Measurements from ENCODE around the gene CAT.

CAT gene

GRCh38 chr11:34507156-34507555, 68.4 kb downstream of the CAT start:
- Histone ChIP-seq H2BK15ac (ENCODE audit: low read length) (no peak overlapping the region), H3K4me1 (ENCODE audit: control insufficient read depth in 2 of 2, insufficient read depth in 1 of 2, low read depth in 1 of 2, low read length in 2 of 2) (peaks cover 0 to 9% of the 10 kb centered on the region in 2 donors), H3K27ac (replicated peaks; ENCODE audit: low read length) (no peak overlapping the region), H3K36me3 (replicated peaks in 1 of 2; ENCODE audit: control insufficient read depth in 2 of 2, insufficient read depth in 2 of 2, low read length in 2 of 2) (no peaks in the 10 kb centered on the region), H4K8ac (ENCODE audit: low read depth, low read length) (no peak overlapping the region), H3K9me3 (replicated peaks in 1 of 2; ENCODE audit: control insufficient read depth in 2 of 2, insufficient read depth in 1 of 2, low read depth in 1 of 2, low read length in 2 of 2) (no peaks in the 10 kb centered on the region), H2BK120ac (ENCODE audit: low read depth, low read length) (no peak overlapping the region), H2AFZ (ENCODE audit: low read length) (no peak overlapping the region), H3K4ac (ENCODE audit: low read length) (no peak overlapping the region), H3K4me3 (ENCODE audit: low read length in 2 of 2) (no peak overlapping the region), H3K14ac (ENCODE audit: low read length) (no peak overlapping the region), H3K4me2 (ENCODE audit: insufficient read depth, low read length, poor library complexity, severe bottlenecking) (no peak overlapping the region), H2BK12ac (ENCODE audit: low read length) (no peak overlapping the region), H2AK5ac (ENCODE audit: low read depth, low read length) (no peak overlapping the region), H3K23ac (ENCODE audit: low read depth, low read length, poor library complexity) (no peak overlapping the region), H3K18ac (ENCODE audit: low read length) (no peak overlapping the region), H3K27me3 (ENCODE audit: control insufficient read depth in 3 of 3, insufficient read depth in 3 of 3, low read depth in 1 of 3, low read length in 3 of 3) (peaks cover 0 to 17% (median 0%) of the 10 kb centered on the region in 3 experiments), H3K9ac (ENCODE audit: low read depth, low read length, poor library complexity) (no peak overlapping the region), H2BK5ac (ENCODE audit: low read length) (no peak overlapping the region), H4K91ac (ENCODE audit: low read depth, low read length, poor library complexity) (no peak overlapping the region), H3K79me1 (ENCODE audit: low read depth, low read length) (no peaks in the 10 kb centered on the region)
- no peak for DNase-seq (ENCODE audit: low spot score)
- WGBS, 2 donors (ENCODE audit: extremely low coverage in 2 of 2, insufficient read length in 2 of 2, insufficient replicate concordance in 1 of 2), result no CpG with 5 or more reads among the region's 6 CpGs

- no peaks in the 10 kb centered on the region for H3K36me3 ChIP-seq (replicated peaks in 1 of 2; ENCODE audit: control insufficient read depth in 2 of 2, insufficient read depth in 2 of 2, low read length in 2 of 2)
- H2BK5ac ChIP-seq (ENCODE audit: low read length), result no peak overlapping the region
- no peaks in the 10 kb centered on the region for H3K9me3 ChIP-seq (replicated peaks in 1 of 2; ENCODE audit: control insufficient read depth in 2 of 2, insufficient read depth in 1 of 2, low read depth in 1 of 2, low read length in 2 of 2)
- DNase-seq (ENCODE audit: low spot score), result no peak
- no peak overlapping the region for H3K4me2 ChIP-seq (ENCODE audit: insufficient read depth, low read length, poor library complexity, severe bottlenecking)
- no peaks in the 10 kb centered on the region for H3K79me1 ChIP-seq (ENCODE audit: low read depth, low read length)
- H2AK5ac ChIP-seq (ENCODE audit: low read depth, low read length), result no peak overlapping the region
- no peak overlapping the region for H3K18ac ChIP-seq (ENCODE audit: low read length)
- H4K91ac ChIP-seq (ENCODE audit: low read depth, low read length, poor library complexity), result no peak overlapping the region
- H3K23ac ChIP-seq (ENCODE audit: low read depth, low read length, poor library complexity), result no peak overlapping the region
- H3K9ac ChIP-seq (ENCODE audit: low read depth, low read length, poor library complexity), result no peak overlapping the region
- H2BK120ac ChIP-seq (ENCODE audit: low read depth, low read length), result no peak overlapping the region
- no peak overlapping the region for H4K8ac ChIP-seq (ENCODE audit: low read depth, low read length)
- H3K4me3 ChIP-seq (ENCODE audit: low read length in 2 of 2), result no peak overlapping the region
- H3K14ac ChIP-seq (ENCODE audit: low read length), result no peak overlapping the region
- H3K4me1 ChIP-seq (ENCODE audit: control insufficient read depth in 2 of 2, insufficient read depth in 1 of 2, low read depth in 1 of 2, low read length in 2 of 2), result peaks cover 0 to 5% of the 10 kb centered on the region in 2 donors
- H2BK12ac ChIP-seq (ENCODE audit: low read length), result no peak overlapping the region
- WGBS, 2 donors (ENCODE audit: extremely low coverage in 2 of 2, insufficient read length in 2 of 2, insufficient replicate concordance in 1 of 2), result 100% methylated on average over 1 of the region's 5 CpGs; no CpG with 5 or more reads in 1 of the 2 donors
- H2BK15ac ChIP-seq (ENCODE audit: low read length), result no peak overlapping the region
- no peak overlapping the region for H3K4ac ChIP-seq (ENCODE audit: low read length)
- no peak overlapping the region for H3K27ac ChIP-seq (replicated peaks; ENCODE audit: low read length)
- H2AFZ ChIP-seq (ENCODE audit: low read length), result no peak overlapping the region
- peaks cover 0 to 17% (median 0%) of the 10 kb centered on the region in 3 experiments for H3K27me3 ChIP-seq (ENCODE audit: control insufficient read depth in 3 of 3, insufficient read depth in 3 of 3, low read depth in 1 of 3, low read length in 3 of 3)
Measured at GRCh38 chr11:34507610-34508009, 68.9 kb downstream of the CAT start.

- Histone ChIP-seq H3K36me3 (replicated peaks in 1 of 2; ENCODE audit: control insufficient read depth in 2 of 2, insufficient read depth in 2 of 2, low read length in 2 of 2) (no peaks in the 10 kb centered on the region), H3K9me3 (replicated peaks in 1 of 2; ENCODE audit: control insufficient read depth in 2 of 2, insufficient read depth in 1 of 2, low read depth in 1 of 2, low read length in 2 of 2) (no peaks in the 10 kb centered on the region), H2BK5ac (ENCODE audit: low read length) (no peak overlapping the region), H2AFZ (ENCODE audit: low read length) (no peak overlapping the region), H2BK12ac (ENCODE audit: low read length) (no peak overlapping the region), H4K91ac (ENCODE audit: low read depth, low read length, poor library complexity) (no peak overlapping the region), H3K4me1 (ENCODE audit: control insufficient read depth in 2 of 2, insufficient read depth in 1 of 2, low read depth in 1 of 2, low read length in 2 of 2) (peaks cover 0 to 8% of the 10 kb centered on the region in 2 donors), H3K4me2 (ENCODE audit: insufficient read depth, low read length, poor library complexity, severe bottlenecking) (no peak overlapping the region), H2BK15ac (ENCODE audit: low read length) (no peak overlapping the region), H2BK120ac (ENCODE audit: low read depth, low read length) (no peak overlapping the region), H3K79me1 (ENCODE audit: low read depth, low read length) (no peaks in the 10 kb centered on the region), H3K14ac (ENCODE audit: low read length) (no peak overlapping the region), H3K4ac (ENCODE audit: low read length) (no peak overlapping the region), H3K23ac (ENCODE audit: low read depth, low read length, poor library complexity) (no peak overlapping the region), H2AK5ac (ENCODE audit: low read depth, low read length) (no peak overlapping the region), H3K27ac (replicated peaks; ENCODE audit: low read length) (no peak overlapping the region), H4K8ac (ENCODE audit: low read depth, low read length) (no peak overlapping the region), H3K18ac (ENCODE audit: low read length) (no peak overlapping the region), H3K4me3 (ENCODE audit: low read length in 2 of 2) (no peak overlapping the region), H3K27me3 (ENCODE audit: control insufficient read depth in 3 of 3, insufficient read depth in 3 of 3, low read depth in 1 of 3, low read length in 3 of 3) (peaks cover 0 to 17% (median 0%) of the 10 kb centered on the region in 3 experiments), H3K9ac (ENCODE audit: low read depth, low read length, poor library complexity) (no peak overlapping the region)
- no CpG with 5 or more reads among the region's 2 CpGs for WGBS, 2 donors (ENCODE audit: extremely low coverage in 2 of 2, insufficient read length in 2 of 2, insufficient replicate concordance in 1 of 2)
- DNase-seq (ENCODE audit: low spot score), result no peak
Measured at GRCh38 chr11:34508524-34508923, 69.8 kb downstream of the CAT start.

- no peak overlapping the region for H4K91ac ChIP-seq (ENCODE audit: low read depth, low read length, poor library complexity)
- peak overlapping the region; percentile 16 for H3K18ac ChIP-seq (ENCODE audit: low read length)
- H3K4me1 ChIP-seq (ENCODE audit: control insufficient read depth in 2 of 2, insufficient read depth in 1 of 2, low read depth in 1 of 2, low read length in 2 of 2), result peaks cover 0 to 10% of the 10 kb centered on the region in 2 donors
- H2AFZ ChIP-seq (ENCODE audit: low read length), result no peak overlapping the region
- H3K9ac ChIP-seq (ENCODE audit: low read depth, low read length, poor library complexity), result no peak overlapping the region
- H3K79me1 ChIP-seq (ENCODE audit: low read depth, low read length), result no peaks in the 10 kb centered on the region
- H2BK5ac ChIP-seq (ENCODE audit: low read length), result no peak overlapping the region
- H3K23ac ChIP-seq (ENCODE audit: low read depth, low read length, poor library complexity), result no peak overlapping the region
- no peak overlapping the region for H3K14ac ChIP-seq (ENCODE audit: low read length)
- H3K4me2 ChIP-seq (ENCODE audit: insufficient read depth, low read length, poor library complexity, severe bottlenecking), result no peak overlapping the region
- H3K4me3 ChIP-seq (ENCODE audit: low read length in 2 of 2), result no peak overlapping the region
- no peaks in the 10 kb centered on the region for H3K9me3 ChIP-seq (replicated peaks in 1 of 2; ENCODE audit: control insufficient read depth in 2 of 2, insufficient read depth in 1 of 2, low read depth in 1 of 2, low read length in 2 of 2)
- no peak overlapping the region for H2AK5ac ChIP-seq (ENCODE audit: low read depth, low read length)
- H3K4ac ChIP-seq (ENCODE audit: low read length), result no peak overlapping the region
- DNase-seq (ENCODE audit: low spot score), result no peak
- WGBS, 2 donors (ENCODE audit: extremely low coverage in 2 of 2, insufficient read length in 2 of 2, insufficient replicate concordance in 1 of 2), result no CpG with 5 or more reads among the region's 5 CpGs
- H3K36me3 ChIP-seq (replicated peaks in 1 of 2; ENCODE audit: control insufficient read depth in 2 of 2, insufficient read depth in 2 of 2, low read length in 2 of 2), result no peaks in the 10 kb centered on the region
- H3K27ac ChIP-seq (replicated peaks; ENCODE audit: low read length), result no peak overlapping the region
- no peak overlapping the region for H2BK15ac ChIP-seq (ENCODE audit: low read length)
- peaks cover 0 to 17% (median 0%) of the 10 kb centered on the region in 3 experiments for H3K27me3 ChIP-seq (ENCODE audit: control insufficient read depth in 3 of 3, insufficient read depth in 3 of 3, low read depth in 1 of 3, low read length in 3 of 3)
- H4K8ac ChIP-seq (ENCODE audit: low read depth, low read length), result no peak overlapping the region
- no peak overlapping the region for H2BK12ac ChIP-seq (ENCODE audit: low read length)
- H2BK120ac ChIP-seq (ENCODE audit: low read depth, low read length), result no peak overlapping the region
Measured at GRCh38 chr11:34509336-34509876, 70.7 kb downstream of the CAT start.
